Astrocyte (in vitro differentiated cells and primary cell): ENCODE measurements around the gene CHSY1.

Source experiments
- CTCF ChIP-seq: IDR thresholded peaks from 2 replicates; pipeline ENCODE4 v1.5.1; 2011; ENCODE audit warnings: low read depth, mild to moderate bottlenecking, inconsistent platforms, low read length, moderate library complexity; ENCODE audit not compliant: insufficient read depth
- EZH2 ChIP-seq: IDR thresholded peaks from 2 replicates; pipeline ENCODE4 v1.6.1; 2012; ENCODE audit warnings: mild to moderate bottlenecking, low read length, inconsistent platforms; ENCODE audit not compliant: insufficient read depth

GRCh38 chr15:101262551-101262950 is 10.7 kb upstream of the CHSY1 start:
- TF ChIP-seq CTCF, result no peak
- no peak for TF ChIP-seq EZH2
